Heart left ventricle (tissue), 16 donors: ENCODE results near the gene RORC. TPM values are rescaled to one million over a fixed set of nuclear protein-coding genes. Genes with fewer than 3 reads are reported as not detected.
"Not testable (repeated sequence)": the region's sequence is repeated elsewhere in the genome, so short reads cannot be mapped to it uniquely, and the experiment has no call there.

ENCODE experiments used
- ATAC-seq, 4 donors: fragments of 200-7000 bp; cut with Tn5 transposase; one replicate each; pipeline ENCODE4 v1.9.1; 2020 to 2022; ENCODE audit warnings: moderate library complexity in 4 of 4, mild to moderate bottlenecking in 3 of 4, moderate number of reproducible peaks in 1 of 4
- DNase-seq, 5 donors: peaks; one replicate each; pipeline ENCODE4 v3.0.0-alpha.2; 2020
- H3K27ac ChIP-seq, 12 donors: fragments of 200-600 bp; sonication (generic) in 4 of 12; one replicate each; pipeline versions ENCODE4 v1.5.0 to v1.8.0; 2016 to 2022; ENCODE audit warnings: mild to moderate bottlenecking in 2 of 12
- H3K27me3 ChIP-seq, 9 donors: fragments of 200-600 bp; sonication (generic) in 2 of 9; one replicate each; pipeline versions ENCODE4 v1.5.1 to v1.8.0; 2016 to 2022; ENCODE audit warnings: mild to moderate bottlenecking in 3 of 9
- H3K36me3 ChIP-seq, 9 donors: fragments of 200-600 bp; sonication (generic) in 2 of 9; one replicate each; pipeline versions ENCODE4 v1.5.0 to v1.8.0; 2018 to 2022; ENCODE audit warnings: mild to moderate bottlenecking in 2 of 9
- H3K4me1 ChIP-seq, 12 donors: fragments of 200-600 bp; sonication (generic) in 4 of 12; one replicate each; pipeline versions ENCODE4 v1.5.0 to v1.8.0; 2016 to 2022; ENCODE audit warnings: mild to moderate bottlenecking in 3 of 12
- H3K4me3 ChIP-seq, 12 donors: fragments of 200-600 bp; sonication (generic) in 4 of 12; one replicate each; pipeline versions ENCODE4 v1.5.0 to v1.8.0; 2017 to 2022; ENCODE audit warnings: mild to moderate bottlenecking in 9 of 12, moderate library complexity in 4 of 12
- H3K9me3 ChIP-seq, 12 donors: fragments of 200-600 bp; sonication (generic) in 4 of 12; one replicate each; pipeline versions ENCODE4 v1.5.0 to v1.8.0; 2016 to 2022; ENCODE audit warnings: mild to moderate bottlenecking in 1 of 12
- CTCF ChIP-seq, 12 donors: fragments of 200-600 bp; sonication (generic) in 4 of 12; IDR thresholded peaks; one replicate each; pipeline versions ENCODE4 v1.5.0 to v1.8.0; 2018 to 2022; ENCODE audit warnings: antibody characterized with exemption in 12 of 12, mild to moderate bottlenecking in 5 of 12
- POLR2A ChIP-seq, 2 donors: fragments of 450-650 bp; IDR thresholded peaks; one replicate each; pipeline ENCODE4 v1.6.1; 2017; ENCODE audit warnings: antibody characterized with exemption in 2 of 2, mild to moderate bottlenecking in 2 of 2, moderate library complexity in 2 of 2
- WGBS, 4 donors: extraction: QIAGEN DNeasy Blood & Tissue Kit in 2 of 4; methylation state at CpG; one replicate each; pipeline versions ENCODE4 v1.1.5 to v1.1.7; 2013 to 2018; 5-methylcytosine and 5-hydroxymethylcytosine counted together
- intact Hi-C, 10 donors: fragments of 100-400 bp; cut with DNase I; formaldehyde crosslinking; loops; one replicate each; pipeline versions ENCODE4 v1.11.1 to v1.14.2; 2022
- polyA plus RNA-seq, 2 donors: library from polyadenylated mRNA; stranded (reverse); fragments of 200-250 nt; gene quantifications; one replicate each; pipeline ENCODE4 v1.2.3, GENCODE V29; 2013
- total RNA-seq, 9 donors: library from RNA; depleted of rRNA in 2 of 9; stranded (reverse); fragments of >200 nt in 2 of 9; fragmentation: NEBNext Ultra II Directional in 3 of 9; extraction: Animal tissue kit (Norgen Biotek cat#: 25700) in 3 of 9; gene quantifications; one replicate each; pipeline versions ENCODE4 v1.1.0 to v1.2.4, GENCODE V29; 2016 to 2023
- donor health status: ischemic (EF 13 %, LVEDD 7.1; RV severe dilation, severe dysfunction).
- donor health status: healthy with polysubstance abuse.
- donor health status: DM: no; HTN: yes; CAD: no.
- donor health status: DM: no; HTN: no; CAD: no.
- donor health status: ischemic (EF 25% LVEDD 6.9; RV normal size, moderate dysfunction).
- donor health status: ischemic (EF 25% LVEDD 5.7; RV mildly dilated, moderate dysfunction).
- donor health status: healthy.
- donor health status: DM: yes; HTN: yes; CAD: no.
- donor health status: ischemic (EF 35%, LVEDD 5.7; RV mildly dilated, moderate dysfunction).
- donor health status: nonischemic (EF 11% LVEDD 7.7; RV severe dilation, severe dysfunction).
- donor health status: DM: yes; HTN: yes; CAD: no.
- donor health status: PGD.
- donor health status: ischemic (EF 29% LVEDD 5.4; RV normal size, mild dysfunction).
- donor health status: nonischemic (EF 23%, LVEDD 6.1; RV moderate dilation, normal function).

The RORC gene
- total and polyA plus RNA-seq, 11 donors, result 3.6 to 58.9 (median 11.8) TPM

DNA sequence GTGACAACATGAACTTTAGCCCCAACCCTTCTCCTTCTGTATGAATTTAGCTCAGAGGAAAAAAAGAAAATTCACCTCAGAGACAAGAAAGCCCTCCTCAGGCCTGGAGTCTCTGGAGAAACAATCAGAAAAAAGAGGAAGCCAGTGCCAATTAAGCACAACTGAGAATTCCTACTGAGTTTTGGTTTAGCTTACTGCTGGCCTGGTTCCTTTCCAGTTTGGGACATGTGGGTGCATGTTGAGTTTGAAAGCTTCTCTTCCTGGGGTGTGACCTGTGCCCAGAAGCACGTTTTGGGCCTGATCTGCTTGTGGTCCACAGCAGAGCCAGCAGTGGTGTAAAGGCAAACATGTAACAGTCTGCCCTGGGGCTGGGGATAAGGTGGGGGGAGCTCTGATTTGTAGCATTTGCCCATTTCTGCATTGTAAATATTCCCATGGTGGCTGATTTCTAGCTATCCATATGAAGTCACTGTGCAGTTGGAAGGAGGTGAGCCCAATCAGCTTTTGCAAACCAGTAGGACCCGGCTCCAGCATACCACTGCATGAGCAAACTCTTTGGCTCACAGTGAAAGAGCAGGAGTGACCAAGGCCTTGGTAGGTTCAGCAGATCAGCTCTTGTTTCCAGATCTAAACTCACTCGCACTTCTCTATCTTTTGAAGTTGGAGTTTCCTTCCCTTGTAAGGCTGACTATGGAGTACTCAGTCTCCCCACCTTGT is 26.6 kb upstream of the RORC start:
- DNase-seq (no peak), ATAC-seq (no peak)
- no peak for TF ChIP-seq CTCF (IDR thresholded peaks at IDR 0.05)
- no peak for TF ChIP-seq POLR2A (IDR thresholded peaks at IDR 0.05)
- no peaks in the 10 kb centered on the region for H3K9me3 ChIP-seq
- no peaks in the 10 kb centered on the region for H3K36me3 ChIP-seq
- intact Hi-C loops, result no loop called here
- peaks cover 0 to 22% (median 6%) of the 10 kb centered on the region in 12 donors for H3K4me1 ChIP-seq
- no peak overlapping the region for H3K4me3 ChIP-seq
- 72 to 87% (median 77%) methylated on average over 2 to 3 of the region's 3 CpGs for WGBS, 4 donors
- H3K27ac ChIP-seq, result no peak overlapping the region
- H3K27me3 ChIP-seq, result no peaks in the 10 kb centered on the region

DNA sequence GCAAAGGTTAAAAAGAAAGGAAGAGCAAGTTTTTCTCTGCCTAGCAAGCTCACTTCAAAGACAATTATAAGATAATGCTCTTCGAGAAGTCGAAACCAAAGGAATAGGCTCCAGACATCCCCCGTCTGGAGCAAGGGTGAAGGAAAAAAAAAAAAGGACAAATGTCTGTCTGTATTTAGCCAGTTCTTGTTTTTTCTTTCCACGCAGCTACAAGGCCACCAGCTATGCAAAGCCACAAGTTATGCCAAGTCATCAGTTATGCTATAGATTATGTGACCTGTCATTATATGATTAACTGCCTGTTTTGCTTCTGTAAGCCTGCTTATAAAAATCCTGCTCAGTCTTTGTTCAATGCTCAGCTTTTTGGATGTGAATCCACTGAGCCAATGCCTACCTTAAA is 24.3 kb upstream of the RORC start:
- no peak for TF ChIP-seq POLR2A (IDR thresholded peaks at IDR 0.05)
- TF ChIP-seq CTCF (IDR thresholded peaks at IDR 0.05), result no peak
- intact Hi-C loops, result no loop called here
- Histone ChIP-seq H3K27me3 (peaks cover 0 to 4% (median 0%) of the 10 kb centered on the region in 9 donors), H3K4me3 (no peak overlapping the region), H3K36me3 (no peaks in the 10 kb centered on the region), H3K27ac (peak overlapping the region in 6 of 12 donors; percentile 0 to 57 (median 32)), H3K4me1 (peaks cover 0 to 22% (median 6%) of the 10 kb centered on the region in 12 donors), H3K9me3 (no peaks in the 10 kb centered on the region)
- WGBS, 4 donors, result 19 to 52% (median 32%) methylated on average over 4 of the region's 4 CpGs
- no peak for ATAC-seq
- no peak for DNase-seq

GRCh38 chr1:151855516-151855915 is 23.9 kb upstream of the RORC start:
- ATAC-seq (peak in 2 of 4 donors; percentile 22 to 49), DNase-seq (peak in 1 of 5 donors; percentile 47)
- H3K27me3 ChIP-seq, H3K9me3 ChIP-seq, H3K36me3 ChIP-seq, intact Hi-C loops, H3K4me3 ChIP-seq: not testable (repeated sequence)
- peak overlapping the region in 6 of 12 donors; percentile 0 to 57 (median 45) for H3K27ac ChIP-seq
- 51 to 65% (median 53%) methylated on average over 8 of the region's 8 CpGs for WGBS, 4 donors
- H3K4me1 ChIP-seq, result peaks cover 0 to 22% (median 6%) of the 10 kb centered on the region in 12 donors

GRCh38 chr1:151854658-151855057 is 23.1 kb upstream of the RORC start:
- Histone ChIP-seq H3K27ac (no peak overlapping the region), H3K9me3 (no peaks in the 10 kb centered on the region), H3K4me3 (no peak overlapping the region), H3K27me3 (peaks cover 0 to 6% (median 0%) of the 10 kb centered on the region in 9 donors), H3K4me1 (peaks cover 0 to 22% (median 6%) of the 10 kb centered on the region in 12 donors), H3K36me3 (no peaks in the 10 kb centered on the region)
- 82 to 91% (median 87%) methylated on average over 7 of the region's 7 CpGs for WGBS, 4 donors
- DNase-seq (no peak), ATAC-seq (no peak)
- no peak for TF ChIP-seq POLR2A (IDR thresholded peaks at IDR 0.05)
- no peak for TF ChIP-seq CTCF (IDR thresholded peaks at IDR 0.05)
- intact Hi-C loops, result no loop called here
